ENCODE results near the gene OR9I1.

Gene OR9I1

DNA sequence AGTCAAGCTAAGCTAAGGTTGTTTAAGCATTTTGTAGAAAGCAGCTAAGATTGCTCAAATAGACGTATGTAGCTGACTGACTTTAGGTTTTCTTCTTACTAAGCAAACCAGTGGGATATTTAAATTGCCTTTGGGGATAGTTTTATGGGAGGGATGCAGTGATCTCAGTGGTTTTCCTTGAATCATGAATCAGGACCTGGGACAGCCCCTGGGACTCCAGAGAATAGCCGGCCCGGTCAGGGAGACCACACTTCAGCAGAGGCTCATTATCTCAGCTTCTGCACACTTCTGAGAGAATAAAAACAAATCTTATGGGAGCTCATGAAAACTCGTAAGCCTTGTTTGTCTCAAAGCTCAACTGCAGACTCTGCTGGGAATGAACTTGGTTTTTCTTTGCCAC lies at the start of gene OR9I1:
Gene OR9I1 (minus strand): TSS at position 62 of the 400 bp plus-strand sequence. CDS start 6,086 bp downstream, outside the sequence.
- no peak for DNase-seq (ENCODE audit: low read depth)

GRCh38 chr11:58165504-58166106 lies 40.3 kb upstream of the OR9I1 start:
- DNase-seq (ENCODE audit: low read depth): no peak

DNA sequence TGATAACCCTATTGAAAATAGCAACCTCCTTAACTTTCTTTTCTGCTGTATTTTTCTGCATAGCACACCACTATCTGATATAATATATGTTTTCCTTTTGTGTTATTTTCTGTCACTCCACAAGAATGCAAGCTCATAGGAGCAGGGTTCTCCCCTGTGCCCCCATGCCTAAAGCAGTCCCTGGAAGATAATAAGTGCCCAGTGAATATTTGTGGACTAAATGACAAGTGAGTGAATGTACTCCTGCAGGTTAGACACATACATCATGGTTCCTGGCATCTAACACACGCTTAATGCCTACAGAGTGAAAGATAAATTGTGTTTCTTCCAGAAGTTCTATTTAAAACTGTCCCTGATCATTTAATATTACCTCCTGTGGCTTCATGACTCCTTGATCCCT lies 39.7 kb upstream of the OR9I1 start:
- no peak for DNase-seq (ENCODE audit: low read depth)

GRCh38 chr11:58164389-58164788 lies 39.1 kb upstream of the OR9I1 start:
- no peak for DNase-seq (ENCODE audit: low read depth)

DNA sequence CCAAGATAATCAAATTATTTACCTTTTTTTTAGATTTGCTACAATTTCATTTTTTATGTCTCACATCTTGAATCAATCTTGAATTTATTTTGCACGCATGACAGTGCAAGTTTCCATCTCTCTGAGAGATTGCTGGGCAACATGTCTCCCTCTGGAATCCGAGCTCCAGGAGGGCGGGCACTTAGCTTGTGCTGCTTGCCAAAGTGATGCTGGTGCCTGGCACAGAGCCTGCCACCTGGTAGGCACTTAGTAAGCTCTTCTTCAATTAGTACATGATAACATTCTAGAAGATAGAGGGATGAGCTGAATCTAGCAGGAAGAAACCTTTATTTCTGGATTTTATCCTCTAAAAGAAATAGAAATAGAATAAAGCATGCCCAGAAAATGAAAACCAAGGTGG lies 27.5 kb upstream of the OR9I1 start:
- no peak for DNase-seq (ENCODE audit: low read depth)

DNA sequence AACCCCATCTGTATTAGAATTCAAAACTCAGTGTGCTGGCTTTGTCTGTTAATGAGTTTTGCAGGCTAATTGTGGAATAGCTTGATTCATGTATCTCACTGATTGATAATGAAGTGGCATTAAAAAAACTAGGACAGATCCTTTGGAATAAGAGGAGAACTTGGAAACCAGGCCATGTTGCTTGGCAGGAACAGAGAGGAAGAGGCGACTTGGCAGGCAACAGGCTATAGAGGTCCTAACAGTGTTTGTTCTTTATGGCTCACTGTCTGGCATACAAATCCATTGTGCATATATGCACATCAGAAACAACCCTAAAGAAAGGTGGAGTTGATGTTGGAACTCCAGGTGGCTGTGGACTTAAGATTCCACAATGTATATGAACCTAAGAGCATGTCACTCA lies 17.4 kb upstream of the OR9I1 start:
- DNase-seq (ENCODE audit: low read depth): no peak

DNA sequence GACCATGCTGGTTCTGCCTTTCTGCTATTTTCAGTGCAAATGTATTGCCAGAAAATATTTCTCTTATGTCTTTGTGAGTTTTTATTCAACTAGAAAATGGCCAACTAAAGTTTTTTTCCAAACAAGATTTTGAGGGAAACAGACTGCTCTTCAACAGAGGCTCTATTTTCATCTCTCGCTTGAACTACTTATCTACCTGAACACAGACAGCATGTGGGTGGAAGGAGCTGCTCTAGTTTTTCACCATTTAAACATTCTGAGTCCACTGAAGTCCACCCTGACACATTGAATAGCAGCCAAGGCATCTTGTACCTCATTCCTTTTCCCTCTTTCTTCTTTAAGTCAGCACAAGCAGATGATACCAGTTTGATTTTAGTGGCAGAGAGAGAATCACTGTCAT lies 9.8 kb upstream of the OR9I1 start:
- no peak for DNase-seq (ENCODE audit: low read depth)

DNA sequence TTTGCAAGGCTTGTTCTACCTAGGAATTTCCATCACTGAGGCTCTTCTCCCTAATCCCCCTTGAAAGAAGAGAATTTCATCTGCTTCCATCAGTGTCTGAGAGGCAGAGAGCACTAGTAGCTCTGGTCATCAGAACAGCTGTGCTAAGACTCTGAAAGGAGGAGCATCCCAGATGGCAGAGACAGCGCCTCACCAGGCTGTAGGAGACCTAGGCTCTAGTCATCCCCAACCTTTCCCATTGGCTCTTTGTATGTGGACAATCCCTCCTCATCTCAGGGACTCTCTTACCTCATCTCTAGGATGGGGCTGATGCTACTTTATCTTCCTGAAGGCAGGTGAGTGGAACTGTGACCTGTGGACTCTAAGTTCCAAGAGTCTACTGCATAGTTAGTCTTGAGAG lies 8.8 kb upstream of the OR9I1 start:
- no peak for DNase-seq (ENCODE audit: low read depth)

DNA sequence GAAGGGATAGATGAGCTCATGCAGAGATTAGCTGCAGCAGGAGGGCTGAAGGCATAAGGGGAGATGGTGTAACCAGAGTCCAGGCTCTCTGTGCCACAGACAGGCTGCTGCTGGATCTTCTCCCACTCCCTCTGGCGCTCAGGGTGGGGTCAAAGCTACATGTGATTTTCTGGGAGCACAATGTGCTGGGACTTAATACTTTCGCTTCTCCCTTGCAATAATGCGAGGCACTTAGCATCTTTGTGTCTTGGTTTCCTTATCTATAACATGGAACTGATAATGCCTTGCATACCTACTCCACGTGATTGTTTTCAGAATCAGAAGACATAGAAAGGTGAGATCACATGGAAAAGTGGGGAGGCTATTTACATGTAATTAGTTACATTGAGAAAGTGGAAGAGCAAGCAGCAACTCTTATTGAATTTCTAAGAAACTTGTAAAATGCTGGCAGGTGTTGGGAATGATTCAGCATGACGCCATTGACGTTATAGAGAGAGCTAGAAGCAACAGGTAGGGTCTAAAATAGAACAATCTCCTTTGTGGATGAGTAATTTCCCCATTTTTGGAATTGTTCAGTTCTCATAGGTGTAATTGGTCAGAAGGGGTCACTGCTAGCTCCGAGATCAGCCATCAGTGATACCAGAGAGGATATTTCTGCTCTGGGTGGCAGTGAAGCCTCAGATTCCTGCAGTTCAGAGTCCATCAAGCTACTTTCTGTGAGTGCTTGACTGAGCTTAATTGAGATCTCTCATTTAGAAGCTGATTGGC lies 8.2 kb upstream of the OR9I1 start:
- no peak for DNase-seq (ENCODE audit: low read depth)

DNA sequence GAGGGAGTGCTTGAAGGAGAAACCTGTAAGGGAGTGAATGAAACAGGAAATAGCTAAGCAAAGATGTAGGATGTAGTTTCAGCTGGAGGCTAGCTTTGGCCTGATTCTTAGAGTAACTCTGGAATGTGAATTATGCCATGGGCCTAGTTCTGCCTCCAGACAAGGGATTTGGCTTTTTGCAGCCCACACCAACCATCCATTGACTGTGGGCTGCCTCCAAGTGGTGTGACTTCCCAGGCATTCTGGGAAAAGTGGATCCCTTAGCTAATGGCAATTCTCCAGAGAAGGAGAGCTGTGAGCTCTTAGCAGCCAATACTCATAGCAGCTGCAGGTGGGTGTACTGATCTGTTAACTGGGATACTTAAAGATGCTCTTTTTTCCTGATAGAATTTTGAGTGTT lies 2.0 kb upstream of the OR9I1 start:
- no peak for DNase-seq (ENCODE audit: low read depth)

- DNase-seq (ENCODE audit: low read depth): no peak
Measured at GRCh38 chr11:58121096-58121495, 4.2 kb downstream of the OR9I1 start.

DNA sequence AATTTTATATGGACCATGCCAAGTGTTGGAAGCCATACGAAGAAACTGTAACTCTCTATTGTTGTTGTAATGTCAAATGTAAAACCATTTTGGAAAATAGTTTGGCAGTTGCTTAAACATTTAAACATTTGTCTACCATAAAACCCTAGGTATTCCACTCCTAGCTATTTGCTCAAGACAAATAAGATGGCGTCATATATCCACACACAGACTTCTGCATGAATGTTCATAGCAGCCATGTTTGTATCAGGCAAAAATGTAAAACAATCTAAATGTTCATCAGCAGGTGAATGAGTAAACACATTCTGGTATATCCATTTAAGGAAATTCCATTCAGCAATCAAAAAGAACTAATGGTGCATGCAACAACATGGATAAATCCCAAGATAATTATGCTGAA lies 27.9 kb downstream of the OR9I1 start:
- DNase-seq (ENCODE audit: low read depth): no peak

GRCh38 chr11:58086528-58086927 lies 38.8 kb downstream of the OR9I1 start:
- DNase-seq (ENCODE audit: low read depth): no peak

DNA sequence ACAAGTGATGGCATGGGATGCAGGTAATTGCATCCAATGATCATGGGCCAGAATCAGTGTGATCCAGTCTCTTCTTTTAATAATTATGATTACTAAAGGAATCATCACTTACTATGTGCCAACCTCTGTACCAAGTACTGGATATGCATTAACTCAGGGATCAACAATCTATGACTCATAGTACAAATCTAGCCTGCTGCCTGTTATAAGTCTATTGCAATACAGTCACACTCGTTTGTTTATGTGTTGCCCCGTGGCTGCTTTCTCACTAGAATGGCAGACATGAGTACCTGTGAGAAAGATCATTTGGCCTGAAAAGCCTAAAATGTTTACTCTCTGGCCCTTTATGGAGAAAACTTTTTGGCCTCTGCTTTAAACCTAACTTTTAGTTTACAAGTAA lies 49.5 kb downstream of the OR9I1 start:
- DNase-seq (ENCODE audit: low read depth): no peak

- DNase-seq (ENCODE audit: low read depth): no peak
Measured at GRCh38 chr11:58070585-58070984, 54.7 kb downstream of the OR9I1 start.

DNA sequence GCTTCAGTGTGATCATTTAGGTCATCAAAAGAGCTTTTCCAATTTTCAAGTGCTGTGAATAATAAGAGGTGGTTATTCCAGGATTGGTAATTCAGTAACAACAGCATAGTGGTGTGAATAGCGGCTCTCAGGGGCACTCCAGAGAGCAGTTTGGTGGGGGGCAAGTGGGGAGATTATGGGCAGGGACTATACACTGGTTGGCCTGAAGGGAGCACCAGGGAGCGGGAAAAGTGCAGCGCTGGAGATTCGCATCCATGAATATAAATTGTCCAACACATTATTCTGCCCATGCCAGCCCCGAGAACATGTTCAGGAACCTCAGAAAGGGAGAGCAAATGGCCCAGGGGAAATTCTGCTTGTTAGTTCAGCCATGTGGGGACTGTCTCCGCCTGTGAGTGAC lies 56.7 kb downstream of the OR9I1 start:
- DNase-seq (ENCODE audit: low read depth): no peak

- no peak for DNase-seq (ENCODE audit: low read depth)
Measured at GRCh38 chr11:58067685-58068084, 57.6 kb downstream of the OR9I1 start.
